ENCODE measurements around the gene S100A5. TPM values are rescaled to one million over a fixed set of nuclear protein-coding genes. Genes with fewer than 3 reads are reported as not detected.
"Not testable (repeated sequence)": the region's sequence is repeated elsewhere in the genome, so short reads cannot be mapped to it uniquely, and the experiment has no call there.

The S100A5 gene
- total RNA-seq, 4 donors from 2014 or later = 2.2 to 12.6 (median 6.5) TPM

DNA sequence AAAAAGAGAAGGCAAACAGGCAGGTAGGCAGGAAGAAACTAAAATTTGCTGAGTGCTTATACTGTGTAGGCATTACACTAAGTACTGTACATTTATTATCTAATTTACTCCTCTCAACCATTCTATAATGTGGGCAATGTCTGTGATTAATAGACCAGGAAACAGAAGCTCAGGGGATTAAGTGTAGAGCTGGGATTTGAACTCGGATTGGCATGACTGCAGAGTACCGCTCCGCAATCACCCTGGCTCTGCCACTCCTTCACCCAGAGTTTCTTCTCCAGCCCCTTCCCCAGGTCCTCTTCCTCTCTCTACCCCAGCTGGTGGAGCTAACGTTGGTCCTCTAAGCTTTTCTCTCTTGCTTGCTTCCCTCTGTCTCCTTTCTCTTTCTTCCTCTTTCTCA, 36.4 kb upstream of the S100A5 start:
- 72 to 74% methylated on average over 4 of the region's 4 CpGs for whole genome bisulfite sequencing, 2 donors
- H3K4me3 ChIP-seq (replicated peaks in 1 of 3) = no peak overlapping the region
- no peak overlapping the region for H3K27ac ChIP-seq
- no peaks in the 10 kb centered on the region for H3K27me3 ChIP-seq
- no peaks in the 10 kb centered on the region for H3K9me3 ChIP-seq
- no peak for TF ChIP-seq CTCF (IDR thresholded peaks at IDR 0.05)
- TF ChIP-seq POLR2A (IDR thresholded peaks at IDR 0.05) = no peak
- H3K36me3 ChIP-seq = no peaks in the 10 kb centered on the region
- intact Hi-C loops (cut with DNase I) = loop anchor here (5.0 to 10.0 kb wide), 2 partner anchors 35 to 88 kb away; partner anchors contain the start of gene S100A16
- peaks cover 4 to 7% of the 10 kb centered on the region in 2 donors for H3K4me1 ChIP-seq
- no peak for DNase-seq

DNA sequence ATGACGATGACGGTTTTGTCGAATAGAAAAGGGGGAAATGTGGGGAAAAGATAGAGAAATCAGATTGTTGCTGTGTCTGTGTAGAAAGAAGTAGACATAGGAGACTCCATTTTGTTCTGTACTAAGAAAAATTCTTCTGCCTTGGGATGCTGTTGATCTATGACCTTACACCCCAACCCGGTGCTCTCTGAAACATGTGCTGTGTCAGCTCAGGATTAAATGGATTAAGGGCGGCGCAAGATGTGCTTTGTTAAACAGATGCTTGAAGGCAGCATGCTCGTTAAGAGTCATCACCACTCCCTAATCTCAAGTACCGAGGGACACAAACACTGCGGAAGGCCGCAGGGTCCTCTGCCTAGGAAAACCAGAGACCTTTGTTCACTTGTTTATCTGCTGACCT, 34.8 kb upstream of the S100A5 start:
- H3K9me3 ChIP-seq; H3K27ac ChIP-seq; H3K36me3 ChIP-seq; H3K4me1 ChIP-seq; H3K4me3 ChIP-seq (replicated peaks in 1 of 3); H3K27me3 ChIP-seq; DNase-seq: not testable (repeated sequence)
- intact Hi-C loops (cut with DNase I) = loop anchor here (5.0 to 10.0 kb wide), 2 partner anchors 37 to 89 kb away; partner anchors contain the start of gene S100A16
- 83 to 91% methylated on average over 10 of the region's 10 CpGs for WGBS, 2 donors

GRCh38 chr1:153575081-153575491, 34.4 kb upstream of the S100A5 start:
- not testable (repeated sequence) for H3K36me3 ChIP-seq; H3K27me3 ChIP-seq; H3K4me3 ChIP-seq (replicated peaks in 1 of 3); H3K27ac ChIP-seq; DNase-seq; H3K9me3 ChIP-seq; H3K4me1 ChIP-seq
- intact Hi-C loops (cut with DNase I) = loop anchor here (5.0 to 10.0 kb wide), 2 partner anchors 37 to 90 kb away; partner anchors contain the start of gene S100A16
- 92 to 98% methylated on average over 12 to 16 of the region's 35 CpGs for WGBS, 2 donors

DNA sequence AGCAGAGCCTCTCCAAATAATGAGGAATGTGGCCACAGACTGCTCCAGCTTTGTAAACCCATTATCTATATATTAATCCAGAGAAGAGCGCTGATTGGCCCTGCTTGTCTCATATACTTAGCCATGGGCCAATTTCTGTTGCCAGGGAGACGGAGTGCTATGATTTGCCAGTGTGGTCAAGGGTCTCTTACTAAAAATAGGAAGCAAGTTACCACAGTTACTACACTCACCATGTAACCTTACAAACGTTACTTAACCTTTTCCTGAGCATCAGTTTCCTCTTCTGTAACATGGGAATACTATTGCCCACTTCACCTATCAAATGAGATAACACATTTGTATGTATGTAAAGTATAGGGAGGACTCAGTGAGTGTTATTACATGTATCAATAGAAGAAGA, 32.6 kb upstream of the S100A5 start:
- 73 to 84% methylated on average over 3 of the region's 3 CpGs for WGBS, 2 donors
- Histone ChIP-seq H3K4me1 (peaks cover 4 to 14% of the 10 kb centered on the region in 2 donors), H3K36me3 (no peaks in the 10 kb centered on the region), H3K9me3 (no peaks in the 10 kb centered on the region), H3K27me3 (no peaks in the 10 kb centered on the region), H3K27ac (peak overlapping the region in 2 of 3 donors; percentile 32 to 53), H3K4me3 (replicated peaks in 1 of 3) (no peak overlapping the region)
- intact Hi-C loops (cut with DNase I) = loop anchor here (10.0 kb wide), 1 partner anchor 91 kb away; no protein-coding TSS in a partner anchor
- TF ChIP-seq CTCF (IDR thresholded peaks at IDR 0.05) (no peak), POLR2A (IDR thresholded peaks at IDR 0.05) (no peak)
- DNase-seq = no peak

DNA sequence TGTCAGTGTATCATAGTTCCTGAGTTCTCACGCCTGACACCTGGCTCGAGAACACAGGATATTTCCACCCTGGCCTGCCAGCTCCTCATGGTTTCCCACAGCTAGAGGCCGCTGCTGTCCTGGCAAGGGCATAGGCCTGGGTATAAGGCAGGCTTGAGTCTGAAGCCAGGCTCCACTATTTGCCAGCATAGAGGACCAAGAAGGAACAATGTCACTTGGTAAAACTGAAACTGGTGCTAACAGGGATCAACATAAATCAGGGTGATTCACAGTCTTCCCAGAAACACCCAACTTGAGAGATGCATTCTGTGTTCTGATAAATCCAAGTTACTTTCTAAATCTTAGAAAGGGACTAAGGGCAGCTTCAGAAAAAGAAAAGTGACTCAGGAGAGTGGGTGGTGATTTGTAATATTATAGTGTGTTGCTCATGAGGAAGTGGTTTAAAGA, 31.9 kb upstream of the S100A5 start:
- Histone ChIP-seq H3K27me3 (no peaks in the 10 kb centered on the region), H3K36me3 (no peaks in the 10 kb centered on the region), H3K4me3 (replicated peaks in 1 of 3) (no peak overlapping the region), H3K9me3 (no peaks in the 10 kb centered on the region), H3K27ac (peak overlapping the region; percentile 10 to 53 (median 32)), H3K4me1 (peaks cover 12 to 22% of the 10 kb centered on the region in 2 donors)
- peak; percentile 92 to 94 for DNase-seq
- WGBS, 2 donors = 8 to 10% methylated on average over 3 of the region's 3 CpGs
- peak; percentile 67 to 96 (median 89) for TF ChIP-seq CTCF (IDR thresholded peaks at IDR 0.05)
- no peak for TF ChIP-seq POLR2A (IDR thresholded peaks at IDR 0.05)
- intact Hi-C loops (cut with DNase I) = loop anchor here (10.0 kb wide), 1 partner anchor 92 kb away; no protein-coding TSS in a partner anchor

DNA sequence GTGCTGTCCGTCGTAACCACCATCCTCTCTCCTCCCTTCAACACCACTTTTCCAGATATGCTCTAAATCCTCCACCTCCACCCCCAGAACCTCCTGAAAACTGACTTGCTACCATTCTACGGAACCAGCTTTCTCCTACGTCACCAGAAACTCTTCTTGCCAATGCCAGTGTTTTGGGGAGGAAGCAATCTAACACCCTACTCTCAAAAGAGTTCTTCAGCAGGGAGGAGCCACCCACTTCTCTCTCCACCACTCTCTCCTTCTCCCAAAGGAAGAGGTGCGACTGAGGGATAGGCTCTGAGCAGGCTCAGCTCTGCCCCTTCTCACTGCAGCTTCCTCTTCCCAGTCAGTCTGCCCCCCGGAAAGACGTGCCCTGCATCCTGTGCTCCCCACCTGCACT, 31.0 kb upstream of the S100A5 start:
- Histone ChIP-seq H3K4me3 (replicated peaks in 1 of 3) (no peak overlapping the region), H3K36me3 (no peaks in the 10 kb centered on the region), H3K4me1 (peaks cover 19 to 30% of the 10 kb centered on the region in 2 donors), H3K9me3 (no peaks in the 10 kb centered on the region), H3K27me3 (no peaks in the 10 kb centered on the region), H3K27ac (no peak overlapping the region)
- intact Hi-C loops (cut with DNase I) = loop anchor here (10.0 kb wide), 1 partner anchor 93 kb away; no protein-coding TSS in a partner anchor
- DNase-seq = no peak
- TF ChIP-seq CTCF (IDR thresholded peaks at IDR 0.05) (no peak), POLR2A (IDR thresholded peaks at IDR 0.05) (no peak)
- WGBS, 2 donors = 79 to 82% methylated on average over 7 of the region's 7 CpGs

Measured in thyroid gland (tissue), 4 donors.